Endothelial cell of umbilical vein (primary cell): ENCODE measurements around the gene PPP4R1.

ENCODE experiments used
- CTCF ChIP-seq, 2 donors: IDR thresholded peaks; 1 replicate in 1 of 2; 2 replicates in 1 of 2; pipeline ENCODE4 v1.5.1; 2011; ENCODE audit warnings: low read length in 2 of 2, mild to moderate bottlenecking in 2 of 2, moderate library complexity in 2 of 2, control low read depth in 1 of 2, inconsistent platforms in 1 of 2, low read depth in 1 of 2; ENCODE audit not compliant: insufficient read depth in 1 of 2; ENCODE audit errors: extremely low read depth in 1 of 2
- EZH2 ChIP-seq: IDR thresholded peaks from 2 replicates; pipeline ENCODE4 v1.6.1; 2012; ENCODE audit warnings: borderline replicate concordance, low read depth, mild to moderate bottlenecking, moderate library complexity, low read length, inconsistent platforms; ENCODE audit not compliant: severe bottlenecking
- MAX ChIP-seq: IDR thresholded peaks from 2 replicates; pipeline ENCODE4 v1.6.1; 2011; ENCODE audit not compliant: insufficient read depth, insufficient read length
- MYC ChIP-seq: IDR thresholded peaks from one replicate; pipeline ENCODE4 v1.6.1; 2011; ENCODE audit warnings: mild to moderate bottlenecking, low read depth, low read length
- POLR2A ChIP-seq: IDR thresholded peaks from 2 replicates; pipeline ENCODE4 v1.6.1; 2012; ENCODE audit warnings: low read depth, mild to moderate bottlenecking, control low read depth, low read length
- POLR2AphosphoS5 ChIP-seq: IDR thresholded peaks from 2 replicates; pipeline ENCODE4 v1.6.1; 2012; ENCODE audit warnings: low read depth, mild to moderate bottlenecking, control low read depth, low read length, moderate library complexity; ENCODE audit not compliant: insufficient read depth

- TF ChIP-seq CTCF (IDR thresholded peaks at IDR 0.05; ENCODE audit: extremely low read depth in 1 of 2, insufficient read depth in 1 of 2, low read depth in 1 of 2, low read length in 2 of 2): peak in 1 of 2 donors; percentile 9
- no peak for TF ChIP-seq POLR2A
- TF ChIP-seq MYC: no peak
- no peak for TF ChIP-seq POLR2AphosphoS5
- no peak for TF ChIP-seq EZH2
- no peak for TF ChIP-seq MAX
Observed at GRCh38 chr18:9661564-9661963, 47.2 kb upstream of the PPP4R1 start.
